GM23338 (cell line): ENCODE results near the gene DISP3. TPM values are rescaled to one million over a fixed set of nuclear protein-coding genes. Genes with fewer than 3 reads are reported as not detected.

ENCODE experiments used
- ATAC-seq: fragments of 200-7000 bp; cut with Tn5 transposase; 3 replicates; pipeline ENCODE4 v1.9.1; 2020
- DNase-seq: peaks from one replicate; pipeline ENCODE4 v3.0.0-alpha.2; 2015; ENCODE audit warnings: low spot score
- H2AFZ ChIP-seq: fragments of 200-600 bp; sonication (generic); 2 replicates; pipeline ENCODE4 v1.8.0; 2016; ENCODE audit warnings: antibody characterized with exemption, mild to moderate bottlenecking, moderate library complexity
- H3F3A ChIP-seq: fragments of 200-600 bp; sonication (generic); replicated peaks from 2 replicates; pipeline ENCODE4 v1.8.0; 2017; ENCODE audit warnings: antibody characterized with exemption, mixed run types, low read depth
- H3K27ac ChIP-seq: fragments of 200-600 bp; sonication (generic); 2 replicates; pipeline ENCODE4 v1.6.1; 2016; ENCODE audit warnings: low read depth
- H3K27me3 ChIP-seq: fragments of 200-600 bp; sonication (generic); 2 replicates; pipeline ENCODE4 v1.8.0; 2016; ENCODE audit warnings: mild to moderate bottlenecking, mixed run types, moderate library complexity; ENCODE audit not compliant: insufficient read depth
- H3K36me3 ChIP-seq: fragments of 200-600 bp; sonication (generic); 2 replicates; pipeline ENCODE4 v1.8.0; 2016; ENCODE audit warnings: mild to moderate bottlenecking; ENCODE audit not compliant: insufficient read depth
- H3K4me1 ChIP-seq: fragments of 200-600 bp; sonication (generic); 2 replicates; pipeline ENCODE4 v1.8.0; 2016; ENCODE audit warnings: mild to moderate bottlenecking, moderate library complexity; ENCODE audit not compliant: insufficient read depth
- H3K4me2 ChIP-seq: fragments of 200-600 bp; sonication (generic); 2 replicates; pipeline ENCODE4 v1.7.1; 2017; ENCODE audit warnings: mixed run types
- H3K4me3 ChIP-seq: fragments of 200-600 bp; sonication (generic); 2 replicates; pipeline ENCODE4 v1.6.1; 2016; ENCODE audit warnings: mixed run types
- H3K79me2 ChIP-seq: fragments of 200-600 bp; sonication (generic); replicated peaks from 2 replicates; pipeline ENCODE4 v1.8.0; 2017; ENCODE audit warnings: mild to moderate bottlenecking; ENCODE audit not compliant: insufficient read depth
- H3K9me2 ChIP-seq: fragments of 200-600 bp; sonication (generic); 2 replicates; pipeline ENCODE4 v1.8.0; 2017; ENCODE audit not compliant: insufficient read depth
- H4K20me1 ChIP-seq: fragments of 200-600 bp; sonication (generic); replicated peaks from 2 replicates; pipeline ENCODE4 v1.8.0; 2017; ENCODE audit warnings: mild to moderate bottlenecking; ENCODE audit not compliant: insufficient read depth
- H3K27ac Mint-ChIP-seq: 2 replicates; pipeline ENCODE4 v1.8.0; 2020; ENCODE audit warnings: inconsistent platforms, mild to moderate bottlenecking, moderate library complexity, mixed read lengths
- H3K27me3 Mint-ChIP-seq: 3 replicates; pipeline ENCODE4 v1.8.0; 2022; ENCODE audit warnings: low read depth, mild to moderate bottlenecking, moderate library complexity, mixed read lengths, inconsistent platforms; ENCODE audit not compliant: insufficient read depth, poor library complexity
- H3K36me3 Mint-ChIP-seq: 3 replicates; pipeline ENCODE4 v1.8.0; 2021; ENCODE audit warnings: low read depth, mild to moderate bottlenecking, inconsistent platforms, moderate library complexity, mixed read lengths
- H3K4me1 Mint-ChIP-seq: 3 replicates; pipeline ENCODE4 v1.8.0; 2020; ENCODE audit warnings: mild to moderate bottlenecking, inconsistent platforms, mixed read lengths
- H3K4me3 Mint-ChIP-seq: 3 replicates; pipeline ENCODE4 v1.8.0; 2021; ENCODE audit warnings: moderate library complexity, mild to moderate bottlenecking, inconsistent platforms, mixed read lengths
- H3K9me3 Mint-ChIP-seq: 3 replicates; pipeline ENCODE4 v1.8.0; 2020; ENCODE audit warnings: moderate library complexity, mild to moderate bottlenecking, inconsistent platforms, mixed read lengths
- CREB1 ChIP-seq: fragments of 250-450 bp; sonication (Bioruptor Pico); IDR thresholded peaks from 2 replicates; pipeline ENCODE4 v1.5.0; 2020; ENCODE audit warnings: low read depth, mild to moderate bottlenecking, moderate library complexity
- CTCF ChIP-seq, 2 experiments: fragments of 200-600 bp in 1 of 2; sonication (generic) in 1 of 2; conservative IDR thresholded peaks; 2 replicates each; pipeline versions ENCODE4 v1.5.1 to v1.6.1; 2016 to 2017; ENCODE audit warnings: antibody characterized with exemption in 2 of 2, low read depth in 2 of 2, mild to moderate bottlenecking in 2 of 2, moderate library complexity in 1 of 2
- ETS1 ChIP-seq: IDR thresholded peaks from 2 replicates; pipeline ENCODE4 v1.6.1; 2016; ENCODE audit warnings: antibody characterized with exemption
- EZH2 ChIP-seq: fragments of 200-600 bp; sonication (generic); IDR thresholded peaks from one replicate; pipeline ENCODE4 v1.8.0; 2017; ENCODE audit warnings: antibody characterized with exemption, mild to moderate bottlenecking, low read depth; ENCODE audit not compliant: unreplicated experiment
- EZH2phosphoT487 ChIP-seq: fragments of 200-600 bp; sonication (generic); IDR thresholded peaks from one replicate; pipeline ENCODE4 v1.8.1; 2018; ENCODE audit warnings: antibody characterized with exemption; ENCODE audit not compliant: unreplicated experiment
- JUNB ChIP-seq: IDR thresholded peaks from one replicate; pipeline ENCODE4 v1.6.1; 2016; ENCODE audit warnings: antibody characterized with exemption; ENCODE audit not compliant: unreplicated experiment
- NANOG ChIP-seq: IDR thresholded peaks from 2 replicates; pipeline ENCODE4 v1.6.1; 2016; ENCODE audit warnings: antibody characterized with exemption, borderline replicate concordance
- POLR2AphosphoS5 ChIP-seq: IDR thresholded peaks from 2 replicates; pipeline ENCODE4 v1.6.1; 2016; ENCODE audit warnings: antibody characterized with exemption, low read depth
- REST ChIP-seq: IDR thresholded peaks from one replicate; pipeline ENCODE4 v1.6.1; 2018; ENCODE audit warnings: antibody characterized with exemption; ENCODE audit not compliant: unreplicated experiment
- STAT1 ChIP-seq: IDR thresholded peaks from one replicate; pipeline ENCODE4 v1.6.1; 2016; ENCODE audit warnings: antibody characterized with exemption; ENCODE audit not compliant: unreplicated experiment
- ZNF114 ChIP-seq: fragments of 250-450 bp; sonication (Bioruptor Pico); IDR thresholded peaks from 2 replicates; pipeline ENCODE4 v1.5.0; 2020; ENCODE audit warnings: mild to moderate bottlenecking, moderate library complexity
- ZNF331 ChIP-seq: fragments of 250-450 bp; sonication (Bioruptor Pico); IDR thresholded peaks from 2 replicates; pipeline ENCODE4 v1.5.0; 2020; ENCODE audit warnings: low read depth, mild to moderate bottlenecking, moderate library complexity
- ZNF462 ChIP-seq: fragments of 250-450 bp; sonication (Bioruptor Pico); IDR thresholded peaks from 2 replicates; pipeline ENCODE4 v1.5.0; 2020; ENCODE audit warnings: mild to moderate bottlenecking, moderate library complexity
- polyA plus RNA-seq: library from polyadenylated mRNA; unstranded; fragments of >200 nt; fragmentation: Nextera tagmentation; extraction: Ambion mirVana; gene quantifications from 2 replicates; pipeline ENCODE4 v1.2.1, GENCODE V29; 2016
- total RNA-seq: library from RNA; depleted of rRNA; stranded (reverse); fragments of >200 nt; shearing (Covaris generic); gene quantifications from 2 replicates; pipeline ENCODE4 v1.2.3, GENCODE V29; 2014

Gene DISP3
- total and polyA plus RNA-seq, 2 experiments from 2014 or later: 3.2 to 11.1 TPM

- H3K4me3 ChIP-seq: no peak overlapping the region
- Mint-ChIP-seq H3K9me3 (no peaks in the 10 kb centered on the region), H3K27ac (no peak overlapping the region), H3K27me3 (peaks cover 8% of the 10 kb centered on the region), H3K4me3 (no peak overlapping the region), H3K36me3 (no peaks in the 10 kb centered on the region; the same call in 2 of the 3 replicates), H3K4me1 (peaks cover 32% of the 10 kb centered on the region)
- no peaks in the 10 kb centered on the region for H3K36me3 ChIP-seq
- DNase-seq (no peak), ATAC-seq (no peak)
- H3K79me2 ChIP-seq: no peaks in the 10 kb centered on the region
- H3K4me2 ChIP-seq: no peak overlapping the region
- no peaks in the 10 kb centered on the region for H4K20me1 ChIP-seq
- H3F3A ChIP-seq: 0 out of 2 replicates have a peak, but pooled peaks cover 2% of the 10 kb centered on the region
- TF ChIP-seq STAT1 (no peak), ZNF462 (no peak), CTCF (conservative IDR thresholded peaks at IDR 0.05; ENCODE audit: low read depth in 2 of 2) (no peak), EZH2phosphoT487 (no peak), POLR2AphosphoS5 (no peak), NANOG (no peak), JUNB (no peak), REST (no peak), EZH2 (no peak), ZNF114 (CRISPR knock-in tag) (no peak), CREB1 (CRISPR knock-in tag) (no peak), ZNF331 (CRISPR knock-in tag) (no peak), ETS1 (no peak)
- peaks cover 11% of the 10 kb centered on the region; the same call in 1 of the 2 replicates for H3K4me1 ChIP-seq
- H3K27ac ChIP-seq: no peak overlapping the region
- no peaks in the 10 kb centered on the region for H3K27me3 ChIP-seq
- H2AFZ ChIP-seq: no peak overlapping the region
- no peaks in the 10 kb centered on the region for H3K9me2 ChIP-seq
These were observed 83.7 kb downstream of the DISP3 start for GRCh38 chr1:11562664-11563063.
